Hypothalamus (tissue), 51 donors: ENCODE results near the gene CLNK.

Source experiments
- DNase-seq, 51 donors: peaks; one replicate each; lab custom pipeline; 2025; lab: John Stamatoyannopoulos, UW

CLNK gene

GRCh38 chr4:10461091-10461849 is 223.3 kb downstream of the CLNK start:
- DNase-seq = peak in 16 of 51 donors; percentile 0 to 48 (median 16)

- no peak for DNase-seq
Observed at GRCh38 chr4:10460313-10461047, 224.1 kb downstream of the CLNK start.

GRCh38 chr4:10459305-10459704 is 225.3 kb downstream of the CLNK start:
- DNase-seq = no peak

- no peak for DNase-seq
Observed at GRCh38 chr4:10458177-10458576, 226.4 kb downstream of the CLNK start.

DNA sequence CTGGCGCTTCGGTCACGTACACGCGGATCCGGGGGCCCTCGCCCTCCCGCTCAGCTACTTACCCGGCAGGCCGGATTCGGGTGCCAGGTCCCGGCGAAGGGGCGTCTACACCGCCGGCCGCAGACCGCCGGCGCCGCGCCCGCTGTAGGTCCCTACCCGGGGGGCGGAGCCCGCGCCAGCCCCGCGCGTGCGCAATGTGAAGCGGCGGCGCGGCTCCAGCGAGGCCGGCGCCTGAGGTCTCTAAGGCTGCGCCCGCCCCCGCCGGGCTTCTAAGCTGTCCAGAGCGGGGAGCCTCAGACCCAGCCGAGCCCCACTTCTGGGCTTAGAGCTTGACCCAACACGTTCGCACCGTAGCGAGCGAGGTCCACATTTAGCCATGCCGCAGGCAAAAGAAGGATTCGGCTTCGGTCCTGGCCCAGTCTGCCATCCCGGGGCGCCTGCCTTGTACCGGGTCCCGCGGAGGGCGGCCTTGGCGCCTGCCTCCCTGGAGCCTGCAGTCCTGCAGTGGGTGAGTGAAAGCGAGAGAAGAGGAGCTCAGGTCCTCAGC is 227.2 kb downstream of the CLNK start, which contains the start of gene ZNF518B:
Gene ZNF518B (minus strand): TSS at position 172 of the 547 bp plus-strand sequence. CDS start 11,098 bp downstream, outside the sequence.
- peak in 34 of 51 donors; percentile 5 to 61 (median 30) for DNase-seq

DNA sequence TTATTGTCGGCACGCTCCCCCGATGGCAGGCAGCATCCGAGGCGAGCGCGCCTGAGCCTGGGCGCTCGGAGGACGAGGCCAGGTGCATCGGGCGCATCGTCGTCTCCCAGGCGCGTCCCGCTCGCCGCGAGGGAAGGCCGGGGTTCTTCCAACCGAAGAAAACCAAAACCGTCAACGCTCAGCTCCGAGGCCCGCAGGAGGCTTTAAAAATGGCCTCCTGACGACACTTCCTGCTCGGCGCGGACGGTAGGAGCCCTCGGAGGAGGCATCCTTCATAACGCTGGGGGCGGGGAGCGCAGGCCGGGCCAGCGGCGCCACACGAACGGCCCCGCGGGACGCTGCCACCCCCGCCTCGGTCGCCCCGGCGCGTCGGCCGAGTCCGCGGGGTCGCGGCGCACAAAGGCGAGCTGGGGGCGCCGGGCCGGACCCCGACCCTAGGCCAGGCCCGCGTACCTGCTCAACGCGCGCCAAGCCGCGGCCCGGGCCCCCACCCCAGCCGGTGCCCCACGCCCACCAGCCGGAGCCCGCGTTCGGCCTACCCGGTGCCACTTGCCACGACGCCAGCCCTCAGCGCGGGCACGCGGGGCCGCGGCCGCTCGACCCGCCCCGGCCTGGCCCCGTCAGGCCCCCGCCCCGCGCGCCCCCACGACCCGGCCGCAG is 227.8 kb downstream of the CLNK start:
- peak in 21 of 51 donors; percentile 3 to 57 (median 19) for DNase-seq

DNA sequence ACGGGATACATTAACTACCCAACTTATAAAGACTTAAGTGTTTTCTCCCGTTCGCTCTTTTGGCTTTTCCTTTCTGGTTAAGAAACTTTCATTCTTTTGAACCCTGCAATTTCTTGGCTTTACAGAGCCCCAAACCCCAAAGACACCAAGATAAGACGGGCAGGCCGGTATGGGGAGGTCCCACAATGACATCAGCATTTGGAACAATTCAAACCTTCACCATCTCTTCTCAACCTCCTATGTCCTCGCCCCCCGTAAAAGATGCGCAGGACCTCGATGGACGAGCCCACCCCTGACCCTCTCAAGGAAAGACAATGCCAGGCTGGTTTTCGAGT is 228.3 kb downstream of the CLNK start:
- no peak for DNase-seq

- DNase-seq = no peak
Observed at GRCh38 chr4:10455133-10455532, 229.4 kb downstream of the CLNK start.

- DNase-seq = no peak
Observed at GRCh38 chr4:10454726-10455125, 229.8 kb downstream of the CLNK start.

DNA sequence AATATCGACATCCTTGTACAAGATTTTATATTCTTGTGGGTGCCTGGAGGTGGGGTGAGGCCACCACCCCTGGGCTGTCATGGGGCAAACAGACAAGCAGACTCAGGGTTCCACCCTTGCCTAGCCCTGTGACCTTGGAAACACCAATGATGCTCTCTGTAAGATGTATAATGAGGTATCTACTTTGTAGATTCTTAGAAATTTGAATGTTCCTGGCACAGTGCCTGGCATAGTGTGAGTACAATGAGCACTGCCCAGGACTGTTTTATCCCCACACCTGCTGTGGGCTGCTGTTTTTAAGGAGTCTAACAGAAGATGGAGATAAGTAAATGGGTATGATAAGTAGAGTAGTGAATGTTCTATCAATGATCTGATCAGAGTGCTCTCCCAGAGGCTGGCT is 230.4 kb downstream of the CLNK start:
- DNase-seq = no peak

DNA sequence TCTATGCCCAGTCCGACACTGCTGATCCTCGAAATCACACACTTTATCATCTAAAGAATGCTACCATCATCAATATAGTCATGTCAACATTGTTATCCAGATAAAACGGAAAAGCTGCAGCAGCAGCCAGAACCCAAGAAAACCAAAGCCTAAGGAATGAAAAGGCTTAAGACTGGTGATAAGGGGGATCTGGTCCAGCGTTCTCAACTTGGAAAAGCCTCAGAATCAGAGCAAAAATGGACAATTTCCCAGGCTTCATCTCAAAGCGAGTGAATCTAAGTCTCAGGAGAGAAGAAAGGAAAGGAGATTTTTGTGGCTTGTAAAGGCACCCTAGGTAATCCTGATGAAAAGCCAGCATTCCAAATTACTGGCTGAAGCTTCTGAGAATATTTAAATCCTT is 235.6 kb downstream of the CLNK start:
- no peak for DNase-seq

DNA sequence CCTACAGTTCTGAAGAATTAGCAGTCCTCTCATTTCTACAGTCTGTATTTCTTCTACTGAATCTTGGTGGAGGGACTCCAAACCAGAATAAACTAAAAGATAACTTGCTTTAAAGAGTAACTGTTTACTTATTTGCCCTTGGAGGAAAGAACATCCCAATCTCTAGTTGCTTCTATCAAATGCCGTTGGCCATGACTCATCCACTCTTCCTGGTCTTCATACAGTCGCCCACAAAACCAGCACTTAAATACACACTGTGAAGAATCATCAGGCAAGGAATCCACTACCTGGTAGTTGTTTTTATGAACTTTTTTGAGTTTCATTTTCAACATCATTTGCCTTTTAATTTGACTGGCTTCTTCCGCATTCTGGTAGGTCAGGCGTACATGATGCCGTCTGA is 241.6 kb downstream of the CLNK start:
- DNase-seq = no peak

GRCh38 chr4:10441512-10441911 is 243.1 kb downstream of the CLNK start:
- no peak for DNase-seq

- DNase-seq = no peak
Observed at GRCh38 chr4:10438924-10439323, 245.6 kb downstream of the CLNK start.

- no peak for DNase-seq
Observed at GRCh38 chr4:10437735-10438134, 246.8 kb downstream of the CLNK start.
